ENCODE data around the gene PANX2. TPM values are rescaled to one million over a fixed set of nuclear protein-coding genes. Genes with fewer than 3 reads are reported as not detected.

PANX2 gene
- total and polyA plus RNA-seq, 4 donors, result 0.39 to 14.8 (median 1.5) TPM

DNA sequence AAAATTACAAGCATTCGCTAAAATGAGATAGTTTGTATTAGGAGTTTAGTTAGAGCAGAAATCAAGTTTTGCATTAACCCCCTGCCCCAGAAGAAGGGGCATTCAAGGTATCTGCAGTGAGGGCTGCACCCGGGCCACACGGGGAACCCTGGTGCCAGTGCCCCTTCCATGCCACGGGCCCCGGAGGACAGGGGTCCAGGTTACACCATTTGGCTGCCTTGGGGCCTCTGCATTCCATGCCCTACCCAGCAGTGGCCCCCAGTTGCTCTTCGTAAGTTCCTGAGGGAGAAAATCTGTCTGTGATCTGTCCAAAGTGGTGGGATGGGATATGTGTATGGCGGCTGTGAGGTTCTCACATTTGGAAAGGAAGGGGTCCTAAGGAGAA lies 16.8 kb upstream of the PANX2 start (continued):
- TF ChIP-seq, protein P1, sequence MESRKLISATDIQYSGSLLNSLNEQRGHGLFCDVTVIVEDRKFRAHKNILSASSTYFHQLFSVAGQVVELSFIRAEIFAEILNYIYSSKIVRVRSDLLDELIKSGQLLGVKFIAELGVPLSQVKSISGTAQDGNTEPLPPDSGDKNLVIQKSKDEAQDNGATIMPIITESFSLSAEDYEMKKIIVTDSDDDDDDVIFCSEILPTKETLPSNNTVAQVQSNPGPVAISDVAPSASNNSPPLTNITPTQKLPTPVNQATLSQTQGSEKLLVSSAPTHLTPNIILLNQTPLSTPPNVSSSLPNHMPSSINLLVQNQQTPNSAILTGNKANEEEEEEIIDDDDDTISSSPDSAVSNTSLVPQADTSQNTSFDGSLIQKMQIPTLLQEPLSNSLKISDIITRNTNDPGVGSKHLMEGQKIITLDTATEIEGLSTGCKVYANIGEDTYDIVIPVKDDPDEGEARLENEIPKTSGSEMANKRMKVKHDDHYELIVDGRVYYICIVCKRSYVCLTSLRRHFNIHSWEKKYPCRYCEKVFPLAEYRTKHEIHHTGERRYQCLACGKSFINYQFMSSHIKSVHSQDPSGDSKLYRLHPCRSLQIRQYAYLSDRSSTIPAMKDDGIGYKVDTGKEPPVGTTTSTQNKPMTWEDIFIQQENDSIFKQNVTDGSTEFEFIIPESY (IDR thresholded peaks at IDR 0.05), result no peak

DNA sequence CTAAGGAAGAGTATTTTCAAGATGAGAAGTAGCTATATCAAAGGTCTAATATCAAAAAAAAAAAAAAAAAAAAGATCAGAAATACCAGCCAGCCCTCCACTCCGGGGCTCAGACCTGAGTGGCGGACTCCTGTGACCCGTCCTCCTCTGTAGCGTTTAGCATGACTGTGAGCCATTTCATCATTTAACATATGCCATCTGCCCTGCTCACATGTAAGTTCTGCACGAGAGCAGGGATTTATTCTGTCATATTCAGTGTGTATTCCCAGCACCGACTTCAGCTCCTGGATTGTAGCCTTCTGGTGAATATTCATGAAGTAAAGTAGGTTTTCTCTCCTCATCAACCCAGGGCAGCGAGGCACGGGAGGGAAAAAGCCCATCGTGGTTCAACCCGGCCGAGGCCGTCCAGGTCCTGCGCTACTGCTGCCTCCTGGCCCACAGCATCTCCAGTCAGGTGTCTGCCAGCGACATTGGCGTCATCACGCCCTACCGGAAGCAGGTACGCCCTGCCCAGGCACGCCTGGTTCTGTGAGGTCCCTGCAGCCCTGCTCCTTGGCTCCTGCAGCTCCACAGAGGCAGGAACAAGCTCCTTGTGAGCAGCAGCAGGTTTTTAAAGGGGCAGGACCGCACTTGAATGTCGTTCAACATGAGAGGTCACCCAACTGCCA lies 12.7 kb upstream of the PANX2 start:
- Histone ChIP-seq H3K4me3 (ENCODE audit: low read depth in 1 of 3, low read length in 3 of 3) (no peak overlapping the region), H3K27ac (ENCODE audit: low read depth in 1 of 2, low read length in 2 of 2) (no peak overlapping the region), H3K4me1 (ENCODE audit: control insufficient read depth in 4 of 4, insufficient read depth in 4 of 4, low read length in 3 of 4) (no peaks in the 10 kb centered on the region), H3K36me3 (ENCODE audit: control insufficient read depth in 4 of 4, insufficient read depth in 3 of 4, low read depth in 1 of 4, low read length in 3 of 4) (no peaks in the 10 kb centered on the region), H3K9ac (ENCODE audit: low read depth in 1 of 2, low read length in 2 of 2) (no peak overlapping the region), H3K27me3 (ENCODE audit: control insufficient read depth in 4 of 4, insufficient read depth in 4 of 4, low read length in 3 of 4) (no peaks in the 10 kb centered on the region), H3K9me3 (ENCODE audit: control insufficient read depth in 4 of 4, low read length in 3 of 4) (no peaks in the 10 kb centered on the region)
- DNase-seq (ENCODE audit: low spot score), result no peak
- 88% methylated on average over 21 of the region's 21 CpGs for WGBS
- TF ChIP-seq RAD21 (IDR thresholded peaks at IDR 0.05) (no peak), FOXA2 (IDR thresholded peaks at IDR 0.05) (no peak), FOXA1 (IDR thresholded peaks at IDR 0.05) (no peak), HNF4G (IDR thresholded peaks at IDR 0.05) (no peak), NR2F2 (IDR thresholded peaks at IDR 0.05) (no peak), HNF4A (conservative IDR thresholded peaks at IDR 0.05) (no peak), JUND (IDR thresholded peaks at IDR 0.05) (no peak), RXRA (IDR thresholded peaks at IDR 0.05) (no peak), YY1 (IDR thresholded peaks at IDR 0.05) (no peak), SP1 (IDR thresholded peaks at IDR 0.05) (no peak), GABPA (IDR thresholded peaks at IDR 0.05 in 1 of 2, conservative IDR thresholded peaks at IDR 0.05 in 1 of 2) (no peak), TAF1 (conservative IDR thresholded peaks at IDR 0.05) (no peak), EGR1 (IDR thresholded peaks at IDR 0.05; ENCODE audit: low read depth in 2 of 2) (no peak)
- TF ChIP-seq, protein P1 (IDR thresholded peaks at IDR 0.05), result no peak
- TF ChIP-seq, protein P2, sequence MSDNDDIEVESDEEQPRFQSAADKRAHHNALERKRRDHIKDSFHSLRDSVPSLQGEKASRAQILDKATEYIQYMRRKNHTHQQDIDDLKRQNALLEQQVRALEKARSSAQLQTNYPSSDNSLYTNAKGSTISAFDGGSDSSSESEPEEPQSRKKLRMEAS (IDR thresholded peaks at IDR 0.05), result no peak
- TF ChIP-seq, protein P3, sequence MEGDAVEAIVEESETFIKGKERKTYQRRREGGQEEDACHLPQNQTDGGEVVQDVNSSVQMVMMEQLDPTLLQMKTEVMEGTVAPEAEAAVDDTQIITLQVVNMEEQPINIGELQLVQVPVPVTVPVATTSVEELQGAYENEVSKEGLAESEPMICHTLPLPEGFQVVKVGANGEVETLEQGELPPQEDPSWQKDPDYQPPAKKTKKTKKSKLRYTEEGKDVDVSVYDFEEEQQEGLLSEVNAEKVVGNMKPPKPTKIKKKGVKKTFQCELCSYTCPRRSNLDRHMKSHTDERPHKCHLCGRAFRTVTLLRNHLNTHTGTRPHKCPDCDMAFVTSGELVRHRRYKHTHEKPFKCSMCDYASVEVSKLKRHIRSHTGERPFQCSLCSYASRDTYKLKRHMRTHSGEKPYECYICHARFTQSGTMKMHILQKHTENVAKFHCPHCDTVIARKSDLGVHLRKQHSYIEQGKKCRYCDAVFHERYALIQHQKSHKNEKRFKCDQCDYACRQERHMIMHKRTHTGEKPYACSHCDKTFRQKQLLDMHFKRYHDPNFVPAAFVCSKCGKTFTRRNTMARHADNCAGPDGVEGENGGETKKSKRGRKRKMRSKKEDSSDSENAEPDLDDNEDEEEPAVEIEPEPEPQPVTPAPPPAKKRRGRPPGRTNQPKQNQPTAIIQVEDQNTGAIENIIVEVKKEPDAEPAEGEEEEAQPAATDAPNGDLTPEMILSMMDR (IDR thresholded peaks at IDR 0.05; ENCODE audit: low read depth, low read length, missing input control), result no peak
- TF ChIP-seq, protein P4, sequence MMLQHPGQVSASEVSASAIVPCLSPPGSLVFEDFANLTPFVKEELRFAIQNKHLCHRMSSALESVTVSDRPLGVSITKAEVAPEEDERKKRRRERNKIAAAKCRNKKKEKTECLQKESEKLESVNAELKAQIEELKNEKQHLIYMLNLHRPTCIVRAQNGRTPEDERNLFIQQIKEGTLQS (IDR thresholded peaks at IDR 0.05), result no peak
- TF ChIP-seq, protein P5, sequence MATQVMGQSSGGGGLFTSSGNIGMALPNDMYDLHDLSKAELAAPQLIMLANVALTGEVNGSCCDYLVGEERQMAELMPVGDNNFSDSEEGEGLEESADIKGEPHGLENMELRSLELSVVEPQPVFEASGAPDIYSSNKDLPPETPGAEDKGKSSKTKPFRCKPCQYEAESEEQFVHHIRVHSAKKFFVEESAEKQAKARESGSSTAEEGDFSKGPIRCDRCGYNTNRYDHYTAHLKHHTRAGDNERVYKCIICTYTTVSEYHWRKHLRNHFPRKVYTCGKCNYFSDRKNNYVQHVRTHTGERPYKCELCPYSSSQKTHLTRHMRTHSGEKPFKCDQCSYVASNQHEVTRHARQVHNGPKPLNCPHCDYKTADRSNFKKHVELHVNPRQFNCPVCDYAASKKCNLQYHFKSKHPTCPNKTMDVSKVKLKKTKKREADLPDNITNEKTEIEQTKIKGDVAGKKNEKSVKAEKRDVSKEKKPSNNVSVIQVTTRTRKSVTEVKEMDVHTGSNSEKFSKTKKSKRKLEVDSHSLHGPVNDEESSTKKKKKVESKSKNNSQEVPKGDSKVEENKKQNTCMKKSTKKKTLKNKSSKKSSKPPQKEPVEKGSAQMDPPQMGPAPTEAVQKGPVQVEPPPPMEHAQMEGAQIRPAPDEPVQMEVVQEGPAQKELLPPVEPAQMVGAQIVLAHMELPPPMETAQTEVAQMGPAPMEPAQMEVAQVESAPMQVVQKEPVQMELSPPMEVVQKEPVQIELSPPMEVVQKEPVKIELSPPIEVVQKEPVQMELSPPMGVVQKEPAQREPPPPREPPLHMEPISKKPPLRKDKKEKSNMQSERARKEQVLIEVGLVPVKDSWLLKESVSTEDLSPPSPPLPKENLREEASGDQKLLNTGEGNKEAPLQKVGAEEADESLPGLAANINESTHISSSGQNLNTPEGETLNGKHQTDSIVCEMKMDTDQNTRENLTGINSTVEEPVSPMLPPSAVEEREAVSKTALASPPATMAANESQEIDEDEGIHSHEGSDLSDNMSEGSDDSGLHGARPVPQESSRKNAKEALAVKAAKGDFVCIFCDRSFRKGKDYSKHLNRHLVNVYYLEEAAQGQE (IDR thresholded peaks at IDR 0.05), result no peak
